H54 (cell line): Measurements from ENCODE around the gene TLL1.

Source experiments
- DNase-seq: peaks from one replicate; pipeline ENCODE4 v3.0.0; 2011; ENCODE audit warnings: low spot score, mixed read lengths; ENCODE audit not compliant: insufficient read length
- FAIRE-seq: peaks from 3 replicates; lab custom pipeline; 2011; peaks lifted over from hg19 to GRCh38; lab: Jason Lieb, UNC
- POLR2A ChIP-seq: IDR thresholded peaks from 2 replicates; pipeline ENCODE4 v1.6.1; 2011; ENCODE audit warnings: low read depth, mild to moderate bottlenecking, low read length

Gene TLL1

DNA sequence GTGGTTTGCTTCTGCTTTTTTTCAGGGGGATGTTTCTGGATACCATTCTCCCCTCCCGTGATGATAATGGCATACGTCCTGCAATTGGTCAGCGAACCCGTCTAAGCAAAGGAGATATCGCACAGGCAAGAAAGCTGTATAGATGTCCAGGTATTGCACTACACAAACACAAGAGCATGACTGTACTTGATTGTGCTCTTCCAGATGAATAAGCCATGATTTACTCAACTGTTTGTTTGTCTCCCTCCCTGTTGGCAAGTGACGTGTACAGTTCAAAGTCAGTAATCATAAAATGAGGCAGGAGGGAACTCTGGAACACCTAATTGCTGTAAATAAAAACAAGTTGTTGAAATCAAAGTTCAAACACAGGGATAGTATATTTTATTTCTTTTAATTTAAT lies 141.4 kb downstream of the TLL1 start:
- DNase-seq (no peak), FAIRE-seq (no peak)
- TF ChIP-seq POLR2A = no peak

- TF ChIP-seq POLR2A = no peak
- FAIRE-seq (no peak), DNase-seq (no peak)
Observed at GRCh38 chr4:166017804-166018203, 144.8 kb downstream of the TLL1 start.

- FAIRE-seq (no peak), DNase-seq (no peak)
- TF ChIP-seq POLR2A = no peak
Observed at GRCh38 chr4:166019441-166020220, 146.6 kb downstream of the TLL1 start.

- FAIRE-seq (no peak), DNase-seq (no peak)
- TF ChIP-seq POLR2A = no peak
Observed at GRCh38 chr4:166021617-166022016, 148.6 kb downstream of the TLL1 start.

DNA sequence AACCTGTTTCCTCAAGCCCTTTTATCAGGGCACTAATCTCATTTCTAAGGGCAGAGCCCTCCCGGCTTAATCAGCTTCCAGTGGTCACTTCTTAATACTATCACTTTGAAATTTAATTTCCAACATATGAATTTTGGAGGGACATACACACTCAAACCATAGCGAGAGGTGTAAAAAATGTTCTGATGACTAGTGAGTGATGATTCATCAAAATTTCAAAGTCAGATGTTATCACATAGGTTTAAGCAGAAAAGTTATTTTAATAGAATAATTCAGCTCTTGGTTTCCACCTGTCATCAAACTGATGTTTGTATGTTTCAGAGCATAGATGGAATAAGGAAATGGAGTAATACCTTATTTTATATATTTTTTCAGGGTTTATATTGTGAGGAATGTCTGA lies 161.9 kb downstream of the TLL1 start:
- FAIRE-seq = no peak
- no peak for DNase-seq
- no peak for TF ChIP-seq POLR2A

DNA sequence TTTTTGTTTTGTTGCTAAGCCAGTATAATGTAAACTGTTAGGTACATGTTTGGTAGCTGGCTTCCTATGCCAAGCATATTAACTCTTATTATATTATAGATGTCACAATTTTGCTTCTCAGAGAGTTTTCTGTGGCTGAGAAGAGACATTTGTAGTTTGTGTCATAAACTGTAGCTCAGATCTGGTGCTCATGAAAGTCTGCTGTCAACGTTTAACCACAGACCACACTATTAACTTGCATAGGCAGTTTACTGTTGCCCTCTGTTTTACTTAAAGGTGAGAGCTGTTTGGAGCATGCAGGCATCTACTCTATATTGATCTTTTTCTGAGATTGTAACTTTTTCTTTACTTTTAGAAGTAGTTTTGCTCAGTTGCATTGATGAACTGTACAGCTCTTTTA lies 166.8 kb downstream of the TLL1 start:
- no peak for DNase-seq
- FAIRE-seq = no peak
- no peak for TF ChIP-seq POLR2A

DNA sequence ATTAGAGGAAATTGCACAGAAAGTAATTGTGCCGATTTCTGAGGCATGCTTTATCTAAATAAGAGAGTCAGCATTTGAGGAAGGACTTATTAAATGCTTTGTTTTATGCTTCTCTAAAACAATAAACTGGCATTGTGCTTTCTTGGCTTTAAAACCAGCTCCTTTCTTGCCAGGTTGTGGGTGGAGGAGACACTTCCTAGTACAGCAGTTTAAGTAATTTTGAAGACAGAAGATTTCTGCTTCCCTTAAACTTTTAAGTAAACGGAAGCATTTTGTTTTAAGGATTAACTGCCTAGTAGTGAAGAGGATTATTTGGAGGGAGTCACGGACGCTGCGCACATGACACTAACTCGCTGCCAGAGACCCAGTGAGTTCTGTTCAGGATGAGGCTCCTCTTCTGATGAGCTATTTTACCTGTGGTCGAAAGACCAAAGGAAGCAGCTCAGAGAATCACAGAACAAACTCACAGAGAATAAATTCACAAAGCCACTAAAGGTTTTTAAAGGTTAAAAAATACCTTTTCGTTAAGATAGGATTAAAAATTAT lies 169.5 kb downstream of the TLL1 start:
- TF ChIP-seq POLR2A = no peak
- FAIRE-seq = no peak
- no peak for DNase-seq

DNA sequence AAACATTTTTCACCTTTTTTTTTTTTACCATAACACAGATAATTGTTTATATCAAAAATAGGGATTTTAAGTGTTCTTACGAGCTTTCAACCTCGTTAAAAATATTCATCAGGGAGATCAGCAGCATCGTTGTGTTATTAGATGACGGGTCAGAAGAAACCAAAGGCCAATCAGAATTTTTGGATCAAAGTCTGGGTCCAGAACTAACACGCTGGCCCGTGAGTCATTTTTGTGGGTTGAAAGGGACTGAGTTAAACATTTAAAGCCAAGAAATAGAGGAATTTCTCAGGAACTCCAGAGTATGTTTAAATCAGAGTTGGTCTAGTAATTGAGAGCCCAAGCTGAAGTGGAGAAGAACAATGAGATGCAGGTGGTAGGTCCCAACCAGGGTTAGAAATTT lies 170.8 kb downstream of the TLL1 start:
- TF ChIP-seq POLR2A = no peak
- FAIRE-seq (no peak), DNase-seq (no peak)

DNA sequence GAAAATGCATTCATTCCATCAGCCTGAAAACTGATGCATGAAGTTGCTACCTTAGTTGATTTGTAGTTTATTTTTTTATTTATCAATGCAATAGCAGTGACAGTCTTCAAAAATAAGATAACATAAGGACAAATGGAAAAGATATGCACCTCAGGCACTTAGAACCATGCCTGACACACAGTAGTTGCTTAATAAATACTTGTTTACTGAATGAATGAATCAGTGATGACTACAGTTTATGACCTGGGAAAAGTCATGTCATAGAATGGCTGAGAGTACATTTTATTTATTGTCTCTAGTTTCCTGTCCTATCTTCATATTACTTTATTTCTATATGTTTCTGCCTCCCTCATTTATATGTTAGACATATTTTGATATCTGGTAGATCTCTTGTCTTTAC lies 171.8 kb downstream of the TLL1 start:
- no peak for TF ChIP-seq POLR2A
- DNase-seq (no peak), FAIRE-seq (no peak)

GRCh38 chr4:166045457-166045856 lies 172.4 kb downstream of the TLL1 start:
- TF ChIP-seq POLR2A = no peak
- no peak for FAIRE-seq
- no peak for DNase-seq

DNA sequence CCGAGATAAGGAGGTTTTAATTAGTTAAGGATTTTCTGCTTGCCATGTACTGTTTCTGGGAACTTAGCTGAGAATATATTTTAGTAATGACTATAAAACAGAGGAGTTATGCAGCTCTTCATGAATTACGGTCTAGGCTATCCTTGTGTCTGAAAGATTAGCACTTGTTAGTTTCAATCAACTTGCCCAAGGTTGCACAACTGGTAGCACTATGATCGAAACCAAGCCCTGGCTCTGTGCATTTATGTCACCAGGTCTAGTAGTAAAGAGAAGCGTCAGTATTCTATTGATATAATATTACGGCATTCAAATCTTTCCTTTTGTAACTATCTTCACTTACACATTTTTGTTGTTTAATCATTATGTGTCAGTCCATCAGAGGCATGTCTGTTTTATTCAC lies 176.0 kb downstream of the TLL1 start:
- FAIRE-seq (no peak), DNase-seq (no peak)
- TF ChIP-seq POLR2A = no peak

DNA sequence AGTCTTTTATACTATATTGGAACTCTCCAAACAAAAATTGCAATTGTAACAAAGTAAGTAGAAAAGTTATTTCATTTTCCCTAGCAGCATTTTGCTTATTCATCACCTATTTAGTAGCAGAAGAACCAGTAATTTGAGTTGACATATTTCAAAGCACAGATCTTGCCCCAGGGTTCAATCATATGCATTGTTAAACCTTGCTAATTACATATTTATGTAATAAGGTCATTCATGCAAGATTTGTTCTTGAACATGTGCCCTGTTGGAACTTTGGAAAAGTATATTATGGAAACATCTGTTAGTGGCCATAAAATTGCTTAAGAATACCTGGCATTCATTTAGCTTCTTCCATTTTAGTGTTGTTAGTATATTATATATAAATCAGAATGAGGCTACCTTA lies 191.7 kb downstream of the TLL1 start:
- no peak for TF ChIP-seq POLR2A
- no peak for DNase-seq
- FAIRE-seq = no peak

- TF ChIP-seq POLR2A = no peak
- no peak for FAIRE-seq
- DNase-seq = no peak
Observed at GRCh38 chr4:166065324-166065723, 192.3 kb downstream of the TLL1 start.

DNA sequence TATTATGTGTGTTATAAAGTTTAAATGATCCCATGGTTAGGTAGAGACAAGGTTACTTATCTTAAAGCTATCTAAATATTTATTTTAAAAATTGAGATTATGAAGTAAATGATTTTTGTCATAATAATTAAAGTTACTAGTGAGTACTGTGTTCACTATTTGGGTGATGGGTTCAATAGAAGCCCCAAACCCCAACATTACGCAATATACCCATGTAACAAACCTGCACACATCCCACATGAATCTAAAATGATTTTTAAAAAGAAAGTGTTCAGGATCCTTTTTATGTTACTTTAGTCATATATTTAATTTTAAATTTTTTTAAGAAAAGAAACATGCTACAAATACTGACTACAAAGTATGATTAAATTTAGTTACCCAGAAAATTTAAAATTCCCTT lies 193.9 kb downstream of the TLL1 start:
- DNase-seq (no peak), FAIRE-seq (no peak)
- TF ChIP-seq POLR2A = no peak

DNA sequence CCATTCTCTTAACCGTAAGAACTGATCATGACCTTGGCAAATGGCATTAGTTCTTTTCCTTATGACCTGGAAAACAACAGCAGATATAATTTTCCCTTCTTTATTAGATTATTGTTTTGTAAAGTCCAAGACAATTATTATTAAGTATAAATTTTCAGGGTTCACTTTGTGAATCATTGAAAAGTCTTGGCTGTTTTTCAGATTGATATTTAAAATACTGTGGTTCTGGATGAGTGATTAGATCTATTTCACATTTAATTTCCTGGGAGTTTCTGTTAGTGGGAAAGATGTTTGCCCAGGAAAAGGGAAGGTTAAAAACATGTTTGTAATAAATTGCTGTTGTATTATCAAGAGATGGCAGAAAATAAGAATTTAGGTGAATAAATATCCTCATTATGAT lies 194.9 kb downstream of the TLL1 start:
- no peak for FAIRE-seq
- no peak for TF ChIP-seq POLR2A

GRCh38 chr4:166073783-166074182 lies 200.7 kb downstream of the TLL1 start:
- FAIRE-seq (no peak), DNase-seq (no peak)
- TF ChIP-seq POLR2A = no peak

More for the DNA sequence above, 194.9 kb downstream of the TLL1 start:
- DNase-seq = no peak
